Smooth muscle cell of the brain vasculature (primary cell): ENCODE measurements around the gene CTBP2.
"Not testable (repeated sequence)": the region's sequence is repeated elsewhere in the genome, so short reads cannot be mapped to it uniquely, and the experiment has no call there.

Experiments
- DNase-seq: peaks from one replicate; pipeline ENCODE4 v3.0.0-alpha.2; 2012; ENCODE audit warnings: low read depth, low spot score

The CTBP2 gene

DNA sequence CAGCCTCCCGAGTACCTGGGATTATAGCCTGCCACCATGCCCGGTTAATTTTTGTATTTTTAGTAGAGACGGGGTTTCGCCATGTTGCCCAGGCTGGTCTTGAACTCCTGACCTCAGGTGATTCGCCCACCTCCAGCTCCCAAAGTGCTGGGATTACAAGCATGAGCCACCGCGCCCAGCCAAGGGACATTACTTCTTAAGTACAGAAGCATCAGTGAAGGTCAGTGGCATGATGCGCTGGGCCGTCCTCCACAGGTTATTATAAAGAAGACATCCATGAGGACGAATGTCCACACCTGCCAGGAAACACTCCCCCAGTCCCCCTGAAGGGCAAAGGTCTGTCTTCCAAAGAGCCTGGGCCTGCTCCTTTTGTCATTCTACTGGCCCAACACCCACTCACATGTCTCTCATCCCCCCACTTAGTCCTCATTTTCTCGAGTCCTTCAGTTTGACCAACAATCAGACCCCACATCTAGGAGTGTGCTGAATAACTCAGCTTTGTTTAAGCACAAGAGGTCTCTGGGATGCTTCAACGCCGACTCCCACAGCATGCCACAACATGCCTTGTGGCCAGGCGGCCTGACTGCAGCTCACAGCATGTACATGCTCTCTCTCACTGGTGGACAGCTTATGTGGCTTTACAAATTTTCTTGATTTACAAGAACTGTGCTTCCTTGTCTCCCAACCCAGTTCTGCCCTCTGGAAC, 73.0 kb downstream of the CTBP2 start:
- DNase-seq = no peak

DNA sequence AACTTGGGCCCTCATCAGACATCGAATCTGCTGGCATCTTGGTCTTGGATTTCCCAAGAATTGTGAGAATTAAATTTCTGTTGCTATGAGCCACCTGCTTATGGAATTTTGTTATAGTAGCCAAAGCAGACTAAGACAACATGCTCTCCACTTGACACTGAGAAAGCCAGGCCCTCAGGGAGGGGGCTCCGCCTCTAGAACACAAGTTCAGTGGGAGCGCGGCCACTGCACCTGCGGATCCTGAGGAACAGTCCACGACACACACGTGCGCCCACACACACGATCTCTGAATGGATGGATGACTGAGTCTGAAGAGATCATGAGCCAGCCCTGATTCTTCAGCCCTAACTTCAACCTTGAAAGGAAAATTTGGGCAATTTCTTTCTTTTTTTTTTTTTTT, 73.7 kb downstream of the CTBP2 start:
- DNase-seq = no peak

DNA sequence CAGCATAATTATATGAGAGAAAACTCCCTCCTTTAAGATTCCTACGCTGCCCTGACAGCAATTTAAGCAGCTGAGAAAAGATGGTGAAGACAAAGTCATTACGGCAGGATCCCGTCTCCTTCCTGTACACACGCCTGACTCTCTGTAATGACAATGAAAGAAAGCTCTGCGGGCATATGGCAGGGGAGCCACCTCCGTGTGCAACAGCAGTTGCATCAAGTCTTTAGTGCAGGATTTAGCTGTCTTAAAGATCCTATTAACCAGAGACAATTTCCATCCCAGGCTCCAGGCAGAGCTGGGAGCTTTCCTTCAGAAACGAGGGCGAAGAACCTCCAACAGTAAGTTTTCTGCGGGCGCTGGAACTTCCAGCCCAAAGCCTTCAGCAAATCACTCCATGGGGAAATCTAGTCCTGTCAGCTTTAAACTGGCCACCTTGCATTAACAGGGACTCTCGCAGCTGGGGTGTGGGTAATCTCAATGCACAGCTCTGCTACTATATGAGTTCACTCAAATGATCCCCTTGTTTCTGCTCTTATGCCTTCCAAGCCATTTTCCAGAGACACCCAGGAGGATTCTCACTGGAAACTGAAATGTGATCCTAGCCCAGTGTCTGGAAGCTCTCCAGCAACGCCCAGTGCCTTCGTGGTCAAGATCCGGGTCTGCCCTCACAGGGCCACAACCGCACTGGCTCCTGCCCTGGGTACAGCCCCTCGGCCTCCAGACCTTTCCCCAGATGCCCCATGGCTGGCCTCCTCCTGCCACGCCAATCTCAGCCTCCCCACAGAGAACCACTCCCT, 74.9 kb downstream of the CTBP2 start:
- DNase-seq = no peak

DNA sequence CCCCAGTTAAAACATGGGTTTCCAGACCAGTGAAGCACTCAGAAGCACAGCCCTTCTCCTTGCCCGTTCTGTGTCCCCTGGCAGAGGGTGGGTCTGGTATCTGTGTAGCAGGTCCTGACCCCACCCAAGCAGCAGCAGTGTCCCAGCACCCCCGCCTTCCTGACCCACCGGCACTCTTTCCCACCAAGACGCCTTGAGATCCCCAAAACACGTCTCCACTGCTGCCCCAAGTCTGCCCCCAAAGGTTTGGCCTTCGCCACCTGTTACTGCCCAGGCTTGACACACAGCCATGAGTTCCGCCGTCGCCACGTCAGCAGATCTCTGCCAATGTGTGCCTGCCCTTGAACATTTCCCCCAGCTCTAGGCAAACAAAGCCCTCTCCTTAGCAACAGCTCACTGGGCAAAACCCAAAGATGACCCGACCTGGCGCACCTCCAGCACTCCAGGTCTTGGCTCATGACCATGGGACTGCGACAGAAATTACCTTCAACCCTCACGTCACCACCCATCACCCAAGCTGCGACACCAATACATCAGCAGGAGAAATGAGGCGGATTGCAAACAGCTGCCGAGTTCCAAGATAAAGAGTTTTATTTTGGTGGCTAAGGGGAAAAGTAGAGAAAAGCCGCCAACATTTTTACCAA, 75.6 kb downstream of the CTBP2 start:
- no peak for DNase-seq

DNA sequence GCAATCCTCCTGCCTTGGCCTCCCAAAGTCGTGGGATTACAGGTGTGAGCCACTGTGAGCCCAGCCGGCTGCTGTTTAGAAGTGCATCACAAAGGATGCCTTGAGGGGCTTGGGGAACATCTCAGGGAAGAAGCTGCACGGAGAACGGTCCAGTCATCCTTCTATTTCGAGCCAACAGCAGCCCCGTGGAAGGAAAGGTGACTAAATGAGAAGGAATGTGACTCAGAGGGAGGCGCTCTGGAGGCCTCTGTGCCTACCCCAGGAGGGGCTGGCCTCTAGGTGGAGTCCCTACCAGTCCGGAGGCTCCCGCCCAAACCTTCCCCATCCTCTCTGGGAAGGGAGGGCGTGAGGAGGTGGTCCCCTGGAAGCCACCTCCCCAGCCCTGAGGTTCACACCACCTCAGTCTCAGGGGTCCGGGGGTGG, 76.2 kb downstream of the CTBP2 start:
- DNase-seq = peak; percentile 64

DNA sequence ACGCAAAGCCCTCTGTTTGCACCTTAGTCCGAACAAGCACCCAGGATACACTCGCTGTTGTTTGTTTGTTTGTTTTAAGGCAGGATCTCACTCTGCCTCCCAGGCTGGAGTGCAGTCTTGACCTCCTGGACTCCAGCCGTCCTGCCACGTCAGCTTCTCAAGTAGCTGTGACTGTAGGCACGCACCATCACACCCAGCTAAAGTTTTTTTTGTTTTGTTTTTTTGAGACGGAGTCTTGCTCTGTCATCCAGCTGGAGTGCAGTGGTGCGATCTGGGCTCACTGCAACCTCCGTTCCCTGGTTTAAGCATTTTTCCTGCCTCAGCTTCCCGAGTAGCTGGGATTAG, 76.8 kb downstream of the CTBP2 start:
- DNase-seq = peak; percentile 74

DNA sequence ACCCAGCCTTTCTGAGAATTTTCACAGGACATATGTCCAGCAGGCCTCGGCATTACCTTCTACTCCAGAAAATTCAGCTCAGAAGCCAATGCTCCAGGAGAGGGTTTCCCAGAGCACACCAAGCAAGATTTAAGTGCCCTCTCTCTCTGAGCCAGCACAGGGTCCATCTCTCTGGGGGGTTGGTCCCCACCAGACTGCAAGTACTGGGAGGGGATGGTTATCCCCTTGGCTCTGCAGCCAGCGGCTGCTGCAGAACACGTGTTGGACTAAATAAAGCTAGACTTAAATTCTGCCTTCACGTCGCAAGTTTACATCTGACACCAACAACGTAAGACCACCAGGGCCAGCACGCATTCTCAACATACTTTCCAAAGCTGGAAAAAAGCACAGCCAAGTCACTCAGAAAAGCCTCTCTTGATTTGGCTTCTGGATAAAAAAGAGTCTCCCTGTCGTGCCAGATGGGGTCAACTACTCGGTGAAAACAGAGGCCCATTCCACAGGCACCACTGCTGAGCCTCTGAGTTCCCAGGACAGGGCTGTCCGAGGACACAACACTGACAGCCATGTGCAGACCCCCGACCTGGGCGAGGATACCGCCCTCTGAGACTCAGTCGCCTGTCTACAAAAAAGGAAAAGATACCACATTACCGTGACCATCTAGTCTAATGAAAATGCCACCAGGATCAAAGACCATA, 77.3 kb downstream of the CTBP2 start:
- DNase-seq = no peak

DNA sequence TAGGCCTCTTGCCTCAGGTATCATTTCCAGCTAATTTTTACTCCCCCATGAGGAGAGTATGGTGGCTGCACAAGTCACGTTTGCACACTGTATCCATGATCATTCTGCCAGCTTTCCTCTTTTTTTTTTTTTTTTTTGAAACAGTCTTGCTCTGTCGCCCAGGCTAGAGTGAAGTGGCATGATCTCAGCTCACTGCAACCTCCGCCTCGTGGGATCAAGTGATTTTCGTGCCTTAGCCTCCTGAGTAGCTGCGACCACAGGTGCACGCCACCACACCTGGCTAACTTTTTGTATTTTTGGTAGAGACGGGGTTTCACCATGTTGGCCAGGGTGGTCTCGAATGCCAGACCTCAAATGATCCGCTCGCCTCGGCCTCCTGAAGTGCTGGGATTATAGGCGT, 77.9 kb downstream of the CTBP2 start:
- DNase-seq = not testable (repeated sequence)

DNA sequence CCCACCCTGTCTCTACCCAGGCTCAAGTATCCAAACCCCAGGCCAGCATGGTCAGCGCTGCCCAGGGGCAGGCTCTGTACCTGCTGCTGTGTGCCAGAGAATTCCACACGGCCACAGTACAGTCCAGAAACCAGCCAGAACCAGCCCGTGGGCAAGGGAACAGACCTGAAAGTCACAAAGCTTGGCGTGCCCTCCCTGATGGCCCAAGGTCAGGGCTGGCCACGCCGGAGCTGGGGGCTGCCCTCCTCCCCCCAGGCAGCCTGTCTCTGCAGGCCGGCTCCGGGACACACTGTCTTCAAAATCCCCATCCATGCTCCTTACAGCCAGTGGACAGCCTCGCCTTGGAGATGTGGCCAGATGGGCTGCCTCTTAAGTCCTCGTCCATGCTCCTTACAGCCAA, 78.4 kb downstream of the CTBP2 start:
- DNase-seq = no peak

DNA sequence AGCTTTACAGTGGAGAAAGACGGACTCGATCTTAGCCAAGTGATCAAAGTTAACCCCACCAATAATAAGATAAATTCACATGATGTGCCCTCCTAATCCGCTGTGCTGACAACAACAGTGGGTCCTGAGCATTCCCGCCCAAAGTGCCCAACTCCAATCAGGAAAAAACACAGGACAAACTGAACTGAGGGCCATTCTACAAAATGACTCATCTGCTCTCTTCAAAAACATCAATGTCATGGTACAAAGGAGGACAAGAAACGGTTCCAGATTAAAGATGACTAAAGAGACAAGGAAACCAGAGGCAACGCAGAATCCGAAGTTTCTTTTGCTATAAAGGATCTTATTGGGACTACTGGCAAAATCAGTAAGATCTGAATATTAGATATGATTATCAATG, 79.4 kb downstream of the CTBP2 start:
- no peak for DNase-seq

DNA sequence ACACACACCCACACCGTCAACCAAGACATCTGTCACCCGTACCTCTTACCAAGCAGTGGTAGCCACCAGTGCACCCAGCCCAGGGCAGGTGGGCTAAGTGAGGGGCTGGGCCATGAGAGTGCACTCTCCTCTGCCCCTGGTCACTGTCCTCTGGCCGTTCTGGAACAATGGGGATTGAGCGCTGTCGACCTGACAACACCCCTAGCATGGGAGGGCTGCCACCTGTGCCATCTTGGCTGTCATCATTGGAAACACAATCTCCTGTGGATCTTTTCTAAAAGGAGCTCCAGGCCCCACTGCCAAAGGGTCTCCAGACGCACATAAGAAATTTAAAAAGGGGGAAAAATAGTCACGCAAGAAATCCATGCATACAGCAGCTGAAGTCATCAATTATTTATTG, 80.1 kb downstream of the CTBP2 start:
- no peak for DNase-seq

DNA sequence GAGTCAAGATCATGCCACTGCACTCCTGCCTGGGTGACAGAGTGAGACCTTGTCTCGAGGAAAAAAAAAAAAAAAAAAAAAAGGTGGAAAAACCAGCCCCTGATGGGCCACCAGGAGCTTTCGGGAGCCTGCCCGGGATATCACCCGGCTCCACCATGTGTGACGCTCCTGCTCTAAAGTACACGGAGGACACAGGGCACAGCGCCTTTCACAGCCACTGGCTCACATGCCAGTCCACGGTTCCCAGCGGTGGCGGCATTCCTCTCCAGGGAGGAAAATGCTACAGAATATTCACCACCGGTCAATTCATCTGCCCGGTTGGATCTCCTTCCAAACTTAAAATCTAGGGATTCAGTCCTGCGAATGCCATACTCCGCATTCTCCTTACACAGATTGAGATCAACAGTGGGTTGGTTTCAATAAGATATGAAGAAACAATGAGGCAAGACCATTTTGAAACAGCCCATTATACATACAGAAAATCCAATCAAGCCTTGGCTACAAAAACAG, 81.2 kb downstream of the CTBP2 start:
- no peak for DNase-seq

DNA sequence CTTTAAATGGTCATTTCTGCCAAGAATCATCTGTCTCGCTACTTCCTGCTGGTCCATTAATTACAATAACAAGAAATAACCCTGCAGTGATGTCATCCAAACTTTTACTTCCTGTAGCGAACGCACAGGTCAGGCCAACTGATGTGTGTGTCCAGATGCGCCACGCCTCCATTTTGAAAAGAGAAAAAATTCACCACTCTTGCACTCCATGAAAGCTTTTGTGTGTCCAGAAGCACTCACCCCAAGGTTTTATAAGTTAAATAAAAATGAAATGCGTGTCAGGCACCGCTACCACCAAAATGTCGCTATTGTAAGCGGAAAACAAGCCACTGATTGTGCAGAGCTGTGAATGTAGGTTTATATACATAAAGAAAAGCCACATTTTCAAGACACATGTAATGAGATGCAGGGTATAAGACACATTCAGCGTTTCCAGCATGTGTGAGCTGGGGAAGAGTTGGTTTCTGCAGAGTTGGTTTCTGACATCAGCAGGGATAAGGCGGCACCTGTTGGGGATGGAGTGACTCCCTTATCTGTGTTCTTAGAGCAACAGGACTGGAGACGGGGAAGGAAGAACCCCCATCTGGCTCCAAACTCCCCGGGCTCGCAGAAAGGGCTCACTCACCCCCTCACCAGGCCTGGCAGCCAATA, 83.3 kb downstream of the CTBP2 start:
- DNase-seq = no peak

DNA sequence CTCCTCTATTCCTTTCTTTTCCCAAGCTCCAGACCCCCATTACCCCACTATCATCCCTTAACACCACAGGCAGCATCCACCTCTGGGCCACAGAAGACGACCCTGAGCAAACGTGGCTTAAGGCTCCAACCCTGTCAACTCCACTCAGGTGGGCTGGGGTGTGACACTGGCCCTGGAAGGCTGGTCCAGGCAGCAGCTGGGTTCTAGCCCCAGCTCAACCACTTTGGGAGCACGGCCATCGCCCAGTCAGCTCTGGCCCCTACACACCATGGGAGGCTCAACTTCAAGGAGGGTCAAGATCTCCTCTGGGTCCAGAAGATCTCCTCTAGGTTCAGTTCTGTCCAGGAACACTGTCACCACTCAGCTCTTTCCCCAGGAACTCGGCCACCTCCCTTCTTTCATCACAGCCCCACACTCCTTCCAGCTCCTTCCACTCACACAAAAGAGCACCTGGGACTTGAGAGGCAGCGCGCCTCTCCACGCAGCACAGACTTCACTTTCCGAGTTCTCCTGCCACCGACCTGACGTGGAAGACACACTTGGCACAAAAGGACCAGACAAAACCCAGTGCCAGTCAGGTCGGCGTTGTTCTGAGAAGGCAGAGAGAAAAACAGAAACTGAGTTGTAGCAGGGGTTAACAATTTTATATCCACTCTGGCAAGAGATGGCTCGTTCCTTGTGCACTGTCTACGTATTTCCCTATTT, 84.1 kb downstream of the CTBP2 start:
- DNase-seq = no peak

DNA sequence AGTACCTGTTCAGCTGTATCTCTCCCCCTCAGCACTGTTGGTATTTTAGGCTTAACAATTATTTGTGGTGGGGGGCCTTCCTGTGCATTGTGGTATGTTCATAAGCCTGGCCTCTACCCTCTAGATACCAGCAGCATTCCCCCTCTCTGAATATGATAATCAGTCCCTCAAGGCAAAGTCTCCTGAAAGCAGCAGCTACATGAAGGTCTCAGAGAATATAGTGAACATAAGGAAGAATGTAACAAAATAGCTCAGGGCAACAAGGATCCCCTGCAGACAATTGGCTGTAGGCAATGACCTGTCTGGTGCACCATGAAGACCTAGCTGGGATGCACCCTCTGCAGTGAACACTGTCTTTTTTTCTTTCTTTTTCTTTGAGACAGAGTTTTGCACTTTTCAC, 86.4 kb downstream of the CTBP2 start:
- no peak for DNase-seq

DNA sequence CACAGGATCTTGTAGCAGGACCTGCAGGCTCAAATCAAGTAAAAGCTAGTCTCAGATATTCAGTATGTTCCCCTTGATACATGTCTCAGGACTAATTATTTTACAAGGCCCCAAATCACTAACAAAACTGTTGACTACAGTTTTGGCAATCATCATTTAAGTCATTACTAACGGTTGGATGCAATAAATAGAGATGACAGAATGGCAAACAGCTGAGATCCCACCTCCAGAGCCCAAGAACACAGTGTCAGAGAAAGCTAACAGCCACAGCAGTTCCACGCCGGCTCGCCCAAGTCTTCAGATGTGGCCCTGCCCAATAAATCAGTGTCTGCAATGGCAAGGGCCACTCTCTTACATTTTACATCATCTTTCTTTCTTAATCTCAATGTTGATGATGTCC, 87.6 kb downstream of the CTBP2 start:
- DNase-seq = no peak

DNA sequence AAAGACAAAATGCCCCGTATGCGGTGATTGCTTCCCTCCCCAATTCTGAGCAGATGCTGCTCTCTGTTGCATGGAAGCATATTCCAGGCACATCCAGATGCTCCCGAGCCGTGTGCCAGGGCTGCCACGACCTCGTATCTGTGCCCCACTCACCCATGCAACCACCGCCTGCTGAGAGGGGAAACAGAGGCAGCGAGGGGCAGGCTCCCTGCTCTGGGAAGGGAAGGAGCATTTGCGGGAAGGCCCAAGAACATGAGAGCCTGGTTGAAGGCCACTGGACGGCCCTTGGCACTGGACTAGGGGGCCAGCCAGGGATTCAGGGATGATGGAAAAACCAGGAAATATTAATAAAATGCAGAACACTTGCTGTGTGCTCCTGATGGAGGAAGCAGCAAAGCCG, 89.4 kb downstream of the CTBP2 start:
- no peak for DNase-seq

DNA sequence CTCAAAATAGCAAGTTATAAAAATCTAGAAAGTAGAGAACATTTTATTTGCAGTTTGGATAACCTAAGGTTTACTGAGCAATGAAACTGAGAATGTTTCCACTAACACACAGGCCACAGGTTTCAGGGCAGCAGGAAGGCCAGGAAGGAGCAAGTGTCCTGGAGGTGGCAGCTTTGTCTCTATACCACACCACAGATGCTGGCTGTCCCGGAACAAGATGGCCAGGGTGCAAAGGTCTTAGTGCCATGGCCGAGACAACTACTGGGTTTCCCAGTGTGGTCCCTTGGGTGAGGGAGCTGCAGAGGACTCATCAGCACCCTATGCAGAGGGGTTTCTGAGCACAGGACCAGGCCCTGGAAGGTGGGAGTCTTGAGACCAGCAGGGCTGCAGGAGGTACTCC, 92.0 kb downstream of the CTBP2 start:
- no peak for DNase-seq

DNA sequence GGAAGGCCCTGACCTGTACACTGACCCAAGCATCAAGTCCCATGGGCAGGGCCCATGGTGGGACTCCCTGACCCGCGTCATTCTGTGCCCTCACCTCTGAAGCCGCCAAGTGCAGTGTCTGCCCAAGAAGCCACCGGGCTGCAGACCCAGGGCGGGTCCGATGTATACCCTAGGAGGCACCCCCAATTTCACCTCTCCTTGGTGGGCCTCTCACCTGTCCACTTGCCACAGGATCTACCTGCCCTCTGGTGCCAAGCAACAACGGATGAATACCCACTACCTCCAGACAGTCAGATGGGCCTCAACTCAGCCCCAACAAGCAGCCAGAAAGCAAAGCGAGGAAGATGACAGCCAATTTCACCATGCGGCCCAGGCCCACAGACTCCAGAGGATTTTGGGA, 92.6 kb downstream of the CTBP2 start:
- no peak for DNase-seq

DNA sequence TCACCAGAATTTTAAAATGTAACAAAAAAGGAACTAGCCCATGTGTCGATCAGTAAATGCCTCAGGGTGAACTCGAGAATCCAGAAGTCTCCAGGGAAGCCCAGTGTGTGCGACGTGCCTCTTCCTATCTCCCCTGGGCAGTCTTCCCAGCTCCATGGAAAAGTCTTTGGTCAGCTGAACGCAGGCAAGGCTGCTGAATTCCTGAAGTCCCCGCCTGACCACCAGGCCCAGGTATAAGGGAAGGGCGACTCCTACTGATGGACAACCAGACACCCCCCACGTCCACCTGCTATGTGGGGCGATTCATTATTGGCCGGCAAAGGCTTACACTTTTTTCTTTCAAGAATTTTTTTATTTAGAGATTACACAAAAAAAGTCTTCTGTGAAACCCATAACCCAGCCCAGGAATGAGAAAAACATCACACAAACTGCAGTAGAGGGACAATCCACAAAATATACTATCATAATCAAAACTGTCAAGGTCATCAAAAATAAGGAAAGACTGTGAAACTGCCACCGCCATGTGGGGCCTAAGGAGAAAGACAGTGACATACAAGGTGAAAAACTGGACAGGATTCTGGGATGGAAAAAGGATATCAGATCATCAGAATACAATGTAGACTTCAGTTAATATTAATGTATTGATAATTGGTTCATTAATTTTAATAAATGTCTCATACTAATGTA, 93.5 kb downstream of the CTBP2 start:
- no peak for DNase-seq
